HAP-1 (cell line): Measurements from ENCODE around the gene ABHD4.
"Not testable (repeated sequence)": the region's sequence is repeated elsewhere in the genome, so short reads cannot be mapped to it uniquely, and the experiment has no call there.

Experiments used
- DNase-seq, 2 experiments: peaks; one replicate each; pipeline ENCODE4 v3.0.0-alpha.2; 2016 to 2020; ENCODE audit warnings: low spot score in 2 of 2
- H3K27me3 ChIP-seq: fragments of 250-450 bp; sonication (Bioruptor Pico); 2 replicates; pipeline ENCODE4 v1.5.1; 2020; ENCODE audit warnings: low read depth, mild to moderate bottlenecking, moderate library complexity
- H3K36me3 ChIP-seq: fragments of 250-450 bp; sonication (Bioruptor Pico); replicated peaks from 2 replicates; pipeline ENCODE4 v1.5.1; 2020; ENCODE audit warnings: mild to moderate bottlenecking
- H3K4me1 ChIP-seq: fragments of 250-450 bp; sonication (Bioruptor Pico); 2 replicates; pipeline ENCODE4 v1.5.1; 2020; ENCODE audit warnings: mild to moderate bottlenecking
- H3K4me3 ChIP-seq: fragments of 250-450 bp; sonication (Bioruptor Pico); 2 replicates; pipeline ENCODE4 v1.5.1; 2020; ENCODE audit warnings: mild to moderate bottlenecking, moderate library complexity
- H3K9me3 ChIP-seq: fragments of 250-450 bp; sonication (Bioruptor Pico); 2 replicates; pipeline ENCODE4 v1.5.1; 2020; ENCODE audit warnings: mild to moderate bottlenecking, moderate library complexity
- in situ Hi-C: fragments of 300-500 bp; cut with MboI; formaldehyde crosslinking; loops from 3 replicates; pipeline ENCODE4 v1.14.3; 2020; ENCODE audit warnings: low sequenced_read_pairs, inconsistent platforms, mixed read lengths

ABHD4 gene

GRCh38 chr14:22601456-22601855, 3.4 kb downstream of the ABHD4 start:
- in situ Hi-C loops: no loop called here
- H3K27me3 ChIP-seq: no peaks in the 10 kb centered on the region; the same call in 1 of the 2 replicates
- no peaks in the 10 kb centered on the region for H3K9me3 ChIP-seq
- H3K36me3 ChIP-seq: peaks cover 7% of the 10 kb centered on the region
- no peak overlapping the region for H3K4me3 ChIP-seq
- no peak for DNase-seq
- 0 out of 2 replicates have a peak, but pooled peaks cover 6% of the 10 kb centered on the region for H3K4me1 ChIP-seq

- Histone ChIP-seq H3K4me1 (0 out of 2 replicates have a peak, but pooled peaks cover 6% of the 10 kb centered on the region), H3K27me3 (no peaks in the 10 kb centered on the region; the same call in 1 of the 2 replicates), H3K9me3 (no peaks in the 10 kb centered on the region), H3K4me3 (no peak overlapping the region), H3K36me3 (peaks cover 12% of the 10 kb centered on the region)
- DNase-seq: no peak
- in situ Hi-C loops: no loop called here
These were observed 3.9 kb downstream of the ABHD4 start for GRCh38 chr14:22601996-22602395.

- Histone ChIP-seq H3K9me3 (no peaks in the 10 kb centered on the region), H3K27me3 (no peaks in the 10 kb centered on the region), H3K36me3 (peaks cover 12% of the 10 kb centered on the region), H3K4me3 (no peak overlapping the region), H3K4me1 (0 out of 2 replicates have a peak, but pooled peaks cover 2% of the 10 kb centered on the region)
- DNase-seq: no peak
- in situ Hi-C loops: no loop called here
These were observed 4.8 kb downstream of the ABHD4 start for GRCh38 chr14:22602862-22603261.

GRCh38 chr14:22606380-22606779, 8.3 kb downstream of the ABHD4 start:
- no peaks in the 10 kb centered on the region for H3K9me3 ChIP-seq
- H3K27me3 ChIP-seq: no peaks in the 10 kb centered on the region
- no peak overlapping the region for H3K4me3 ChIP-seq
- H3K4me1 ChIP-seq: no peaks in the 10 kb centered on the region
- H3K36me3 ChIP-seq: peaks cover 12% of the 10 kb centered on the region
- in situ Hi-C loops: no loop called here
- no peak for DNase-seq

DNA sequence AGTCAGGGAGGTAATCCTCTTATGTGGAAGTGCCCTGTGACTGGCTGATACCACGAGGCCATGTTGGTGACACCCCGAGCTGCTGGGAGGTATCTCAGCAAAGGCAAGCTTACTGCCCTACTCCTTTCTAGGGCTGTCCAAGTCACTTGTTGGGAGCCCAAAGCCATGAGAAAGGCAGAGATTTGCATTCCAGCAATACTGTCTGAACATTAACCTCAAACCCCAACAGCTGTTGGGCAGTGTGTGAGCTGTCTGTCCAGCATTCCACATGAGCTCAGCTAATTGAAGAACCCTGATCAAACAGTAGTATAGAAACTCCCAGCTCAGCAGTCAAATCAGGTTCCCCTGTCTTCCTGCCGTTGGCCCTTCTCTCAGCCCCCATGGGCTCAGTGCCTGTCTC, 9.2 kb downstream of the ABHD4 start:
- H3K4me3 ChIP-seq: no peak overlapping the region
- H3K27me3 ChIP-seq: no peaks in the 10 kb centered on the region
- H3K9me3 ChIP-seq: no peaks in the 10 kb centered on the region
- H3K36me3 ChIP-seq: peaks cover 12% of the 10 kb centered on the region
- in situ Hi-C loops: no loop called here
- H3K4me1 ChIP-seq: no peaks in the 10 kb centered on the region
- peak in 1 of 2 experiments; percentile 0 for DNase-seq

GRCh38 chr14:22610931-22611330, 12.8 kb downstream of the ABHD4 start:
- Histone ChIP-seq H3K36me3 (peaks cover 6% of the 10 kb centered on the region), H3K4me1 (peaks cover 9% of the 10 kb centered on the region), H3K4me3 (no peak overlapping the region), H3K27me3 (no peaks in the 10 kb centered on the region), H3K9me3 (no peaks in the 10 kb centered on the region)
- in situ Hi-C loops: no loop called here
- DNase-seq: no peak

GRCh38 chr14:22613106-22613695, 15.1 kb downstream of the ABHD4 start:
- Histone ChIP-seq H3K4me3 (no peak overlapping the region), H3K4me1 (peaks cover 9% of the 10 kb centered on the region), H3K9me3 (no peaks in the 10 kb centered on the region), H3K27me3 (no peaks in the 10 kb centered on the region), H3K36me3 (no peaks in the 10 kb centered on the region; the same call in none of the 2 replicates)
- DNase-seq: peak in 1 of 2 experiments; percentile 2
- in situ Hi-C loops: no loop called here

GRCh38 chr14:22613736-22614239, 15.7 kb downstream of the ABHD4 start:
- no peaks in the 10 kb centered on the region; the same call in none of the 2 replicates for H3K36me3 ChIP-seq
- in situ Hi-C loops: no loop called here
- H3K27me3 ChIP-seq: no peaks in the 10 kb centered on the region
- peak in 1 of 2 experiments; percentile 1 for DNase-seq
- no peak overlapping the region for H3K4me3 ChIP-seq
- peaks cover 9% of the 10 kb centered on the region for H3K4me1 ChIP-seq
- H3K9me3 ChIP-seq: no peaks in the 10 kb centered on the region

GRCh38 chr14:22614240-22614799, 16.2 kb downstream of the ABHD4 start:
- Histone ChIP-seq H3K4me3 (no peak overlapping the region), H3K4me1 (peaks cover 9% of the 10 kb centered on the region), H3K27me3 (no peaks in the 10 kb centered on the region), H3K9me3 (no peaks in the 10 kb centered on the region), H3K36me3 (no peaks in the 10 kb centered on the region; the same call in none of the 2 replicates)
- DNase-seq: peak; percentile 72 to 76
- in situ Hi-C loops: no loop called here

- H3K4me3 ChIP-seq, H3K9me3 ChIP-seq, H3K27me3 ChIP-seq, H3K36me3 ChIP-seq, DNase-seq, in situ Hi-C loops, H3K4me1 ChIP-seq: not testable (repeated sequence)
These were observed 17.7 kb downstream of the ABHD4 start for GRCh38 chr14:22615765-22616164.

DNA sequence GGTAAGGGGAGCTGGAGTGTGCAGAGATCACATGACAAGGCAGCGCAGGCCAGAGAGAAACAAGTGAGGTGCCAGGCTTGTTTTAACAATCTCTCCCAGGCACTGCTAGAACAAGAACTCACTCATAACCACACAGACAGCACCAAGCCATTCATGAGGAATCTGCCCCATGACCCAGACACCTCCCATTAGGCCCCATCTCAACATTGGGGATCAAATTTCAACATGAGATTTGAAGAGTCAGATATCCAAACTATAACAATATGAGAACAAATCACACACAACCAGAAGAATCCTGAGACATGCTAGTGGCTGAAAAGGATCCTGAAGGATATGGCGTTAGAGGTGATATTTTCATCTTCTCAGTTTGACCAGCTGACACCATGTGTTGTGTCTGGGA, 24.2 kb downstream of the ABHD4 start:
- Histone ChIP-seq H3K36me3 (no peaks in the 10 kb centered on the region), H3K4me1 (no peaks in the 10 kb centered on the region), H3K9me3 (no peaks in the 10 kb centered on the region), H3K27me3 (no peaks in the 10 kb centered on the region), H3K4me3 (no peak overlapping the region)
- no peak for DNase-seq
- in situ Hi-C loops: no loop called here

- Histone ChIP-seq H3K9me3 (no peaks in the 10 kb centered on the region), H3K36me3 (no peaks in the 10 kb centered on the region), H3K27me3 (no peaks in the 10 kb centered on the region), H3K4me3 (no peak overlapping the region), H3K4me1 (no peaks in the 10 kb centered on the region)
- no peak for DNase-seq
- in situ Hi-C loops: no loop called here
These were observed 24.9 kb downstream of the ABHD4 start for GRCh38 chr14:22623047-22623446.

- no peaks in the 10 kb centered on the region for H3K9me3 ChIP-seq
- H3K27me3 ChIP-seq: no peaks in the 10 kb centered on the region
- H3K4me3 ChIP-seq: no peak overlapping the region
- in situ Hi-C loops: no loop called here
- no peak for DNase-seq
- H3K4me1 ChIP-seq: no peaks in the 10 kb centered on the region
- no peaks in the 10 kb centered on the region for H3K36me3 ChIP-seq
These were observed 28.5 kb downstream of the ABHD4 start for GRCh38 chr14:22626590-22626989.

GRCh38 chr14:22627506-22628263, 29.6 kb downstream of the ABHD4 start:
- Histone ChIP-seq H3K27me3 (no peaks in the 10 kb centered on the region), H3K4me1 (no peaks in the 10 kb centered on the region), H3K36me3 (no peaks in the 10 kb centered on the region), H3K9me3 (no peaks in the 10 kb centered on the region), H3K4me3 (no peak overlapping the region)
- no peak for DNase-seq
- in situ Hi-C loops: no loop called here
